HepG2 (cell line): ENCODE results near the gene HOXB6.

ENCODE experiments used
- ETV5 ChIP-seq: IDR thresholded peaks from 2 replicates; pipeline ENCODE4 v1.6.1; 2018; ENCODE audit warnings: missing biosample characterization, missing genetic modification reagents, inconsistent platforms, borderline replicate concordance
- MEF2D ChIP-seq: sonication (generic); formaldehyde crosslinking; IDR thresholded peaks from 2 replicates; pipeline ENCODE4 v1.5.1; 2020; ENCODE audit warnings: mild to moderate bottlenecking, missing genetic modification reagents
- MIXL1 ChIP-seq: IDR thresholded peaks from 2 replicates; pipeline ENCODE4 v1.6.1; 2016
- MYC ChIP-seq: sonication (generic); formaldehyde crosslinking; IDR thresholded peaks from 2 replicates; pipeline ENCODE4 v1.9.0; 2021; ENCODE audit warnings: missing genetic modification reagents, borderline replicate concordance
- SMAD3 ChIP-seq: sonication (generic); formaldehyde crosslinking; IDR thresholded peaks from 2 replicates; pipeline ENCODE4 v1.4.0; 2020; ENCODE audit warnings: missing genetic modification reagents
- TBL1XR1 ChIP-seq: fragments of 150-350 bp; IDR thresholded peaks from 2 replicates; pipeline ENCODE4 v1.6.1; 2014; ENCODE audit warnings: borderline replicate concordance, low read length; ENCODE audit not compliant: partially characterized antibody
- ZNF761 ChIP-seq: sonication (generic); formaldehyde crosslinking; conservative IDR thresholded peaks from 2 replicates; pipeline ENCODE4 v1.4.0; 2020; ENCODE audit warnings: mild to moderate bottlenecking, missing genetic modification reagents
- ZNF773 ChIP-seq: sonication (generic); formaldehyde crosslinking; IDR thresholded peaks from 2 replicates; pipeline ENCODE4 v1.4.0; 2020; ENCODE audit warnings: missing genetic modification reagents, borderline replicate concordance
- TF ChIP-seq, protein P1 (sequence below): sonication (generic); formaldehyde crosslinking; IDR thresholded peaks from 2 replicates; pipeline ENCODE4 v1.5.0; 2020; ENCODE audit warnings: mild to moderate bottlenecking, missing genetic modification reagents, moderate library complexity
- TF ChIP-seq, protein P2 (sequence below): sonication (generic); formaldehyde crosslinking; IDR thresholded peaks from 2 replicates; pipeline ENCODE4 v1.4.0; 2020; ENCODE audit warnings: low read depth, missing genetic modification reagents
- TF ChIP-seq, protein P3 (sequence below): sonication (generic); formaldehyde crosslinking; IDR thresholded peaks from 2 replicates; pipeline ENCODE4 v1.5.0; 2020; ENCODE audit warnings: mild to moderate bottlenecking, missing genetic modification reagents

DNA sequence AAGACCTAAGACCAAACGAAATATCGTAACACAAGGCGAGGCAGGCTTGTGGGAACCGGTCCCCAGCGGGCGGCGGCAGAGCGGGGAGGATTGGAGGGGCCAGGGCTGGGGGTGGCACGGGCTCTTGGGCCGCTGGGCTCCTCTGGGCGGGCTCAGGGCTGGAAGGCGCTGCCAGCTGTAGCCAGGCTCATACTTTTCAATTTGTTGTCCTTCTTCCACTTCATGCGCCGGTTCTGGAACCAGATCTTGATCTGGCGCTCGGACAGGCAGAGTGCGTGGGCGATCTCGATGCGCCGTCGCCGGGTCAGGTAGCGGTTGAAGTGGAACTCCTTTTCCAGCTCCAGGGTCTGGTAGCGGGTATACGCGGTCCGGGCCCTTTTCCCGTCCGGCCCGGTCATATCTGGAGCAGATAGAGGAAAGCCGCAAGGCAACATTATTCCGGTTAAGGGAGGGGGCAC is 12.7 kb downstream of the HOXB6 start:
- TF ChIP-seq MIXL1 (CRISPR knock-in tag) (no peak), MYC (no peak), TBL1XR1 (no peak), MEF2D (CRISPR knock-in tag) (no peak), SMAD3 (CRISPR knock-in tag) (no peak), ZNF773 (CRISPR knock-in tag) (no peak), ZNF761 (CRISPR knock-in tag) (no peak), ETV5 (CRISPR knock-in tag) (no peak)
- TF ChIP-seq, protein P1, sequence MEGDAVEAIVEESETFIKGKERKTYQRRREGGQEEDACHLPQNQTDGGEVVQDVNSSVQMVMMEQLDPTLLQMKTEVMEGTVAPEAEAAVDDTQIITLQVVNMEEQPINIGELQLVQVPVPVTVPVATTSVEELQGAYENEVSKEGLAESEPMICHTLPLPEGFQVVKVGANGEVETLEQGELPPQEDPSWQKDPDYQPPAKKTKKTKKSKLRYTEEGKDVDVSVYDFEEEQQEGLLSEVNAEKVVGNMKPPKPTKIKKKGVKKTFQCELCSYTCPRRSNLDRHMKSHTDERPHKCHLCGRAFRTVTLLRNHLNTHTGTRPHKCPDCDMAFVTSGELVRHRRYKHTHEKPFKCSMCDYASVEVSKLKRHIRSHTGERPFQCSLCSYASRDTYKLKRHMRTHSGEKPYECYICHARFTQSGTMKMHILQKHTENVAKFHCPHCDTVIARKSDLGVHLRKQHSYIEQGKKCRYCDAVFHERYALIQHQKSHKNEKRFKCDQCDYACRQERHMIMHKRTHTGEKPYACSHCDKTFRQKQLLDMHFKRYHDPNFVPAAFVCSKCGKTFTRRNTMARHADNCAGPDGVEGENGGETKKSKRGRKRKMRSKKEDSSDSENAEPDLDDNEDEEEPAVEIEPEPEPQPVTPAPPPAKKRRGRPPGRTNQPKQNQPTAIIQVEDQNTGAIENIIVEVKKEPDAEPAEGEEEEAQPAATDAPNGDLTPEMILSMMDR (CRISPR knock-in tag): no peak
- TF ChIP-seq, protein P2, sequence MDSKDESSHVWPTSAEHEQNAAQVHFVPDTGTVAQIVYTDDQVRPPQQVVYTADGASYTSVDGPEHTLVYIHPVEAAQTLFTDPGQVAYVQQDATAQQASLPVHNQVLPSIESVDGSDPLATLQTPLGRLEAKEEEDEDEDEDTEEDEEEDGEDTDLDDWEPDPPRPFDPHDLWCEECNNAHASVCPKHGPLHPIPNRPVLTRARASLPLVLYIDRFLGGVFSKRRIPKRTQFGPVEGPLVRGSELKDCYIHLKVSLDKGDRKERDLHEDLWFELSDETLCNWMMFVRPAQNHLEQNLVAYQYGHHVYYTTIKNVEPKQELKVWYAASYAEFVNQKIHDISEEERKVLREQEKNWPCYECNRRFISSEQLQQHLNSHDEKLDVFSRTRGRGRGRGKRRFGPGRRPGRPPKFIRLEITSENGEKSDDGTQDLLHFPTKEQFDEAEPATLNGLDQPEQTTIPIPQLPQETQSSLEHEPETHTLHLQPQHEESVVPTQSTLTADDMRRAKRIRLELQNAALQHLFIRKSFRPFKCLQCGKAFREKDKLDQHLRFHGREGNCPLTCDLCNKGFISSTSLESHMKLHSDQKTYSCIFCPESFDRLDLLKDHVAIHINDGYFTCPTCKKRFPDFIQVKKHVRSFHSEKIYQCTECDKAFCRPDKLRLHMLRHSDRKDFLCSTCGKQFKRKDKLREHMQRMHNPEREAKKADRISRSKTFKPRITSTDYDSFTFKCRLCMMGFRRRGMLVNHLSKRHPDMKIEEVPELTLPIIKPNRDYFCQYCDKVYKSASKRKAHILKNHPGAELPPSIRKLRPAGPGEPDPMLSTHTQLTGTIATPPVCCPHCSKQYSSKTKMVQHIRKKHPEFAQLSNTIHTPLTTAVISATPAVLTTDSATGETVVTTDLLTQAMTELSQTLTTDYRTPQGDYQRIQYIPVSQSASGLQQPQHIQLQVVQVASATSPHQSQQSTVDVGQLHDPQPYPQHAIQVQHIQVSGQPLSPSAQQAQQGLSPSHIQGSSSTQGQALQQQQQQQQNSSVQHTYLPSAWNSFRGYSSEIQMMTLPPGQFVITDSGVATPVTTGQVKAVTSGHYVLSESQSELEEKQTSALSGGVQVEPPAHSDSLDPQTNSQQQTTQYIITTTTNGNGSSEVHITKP: no peak
- TF ChIP-seq, protein P3, sequence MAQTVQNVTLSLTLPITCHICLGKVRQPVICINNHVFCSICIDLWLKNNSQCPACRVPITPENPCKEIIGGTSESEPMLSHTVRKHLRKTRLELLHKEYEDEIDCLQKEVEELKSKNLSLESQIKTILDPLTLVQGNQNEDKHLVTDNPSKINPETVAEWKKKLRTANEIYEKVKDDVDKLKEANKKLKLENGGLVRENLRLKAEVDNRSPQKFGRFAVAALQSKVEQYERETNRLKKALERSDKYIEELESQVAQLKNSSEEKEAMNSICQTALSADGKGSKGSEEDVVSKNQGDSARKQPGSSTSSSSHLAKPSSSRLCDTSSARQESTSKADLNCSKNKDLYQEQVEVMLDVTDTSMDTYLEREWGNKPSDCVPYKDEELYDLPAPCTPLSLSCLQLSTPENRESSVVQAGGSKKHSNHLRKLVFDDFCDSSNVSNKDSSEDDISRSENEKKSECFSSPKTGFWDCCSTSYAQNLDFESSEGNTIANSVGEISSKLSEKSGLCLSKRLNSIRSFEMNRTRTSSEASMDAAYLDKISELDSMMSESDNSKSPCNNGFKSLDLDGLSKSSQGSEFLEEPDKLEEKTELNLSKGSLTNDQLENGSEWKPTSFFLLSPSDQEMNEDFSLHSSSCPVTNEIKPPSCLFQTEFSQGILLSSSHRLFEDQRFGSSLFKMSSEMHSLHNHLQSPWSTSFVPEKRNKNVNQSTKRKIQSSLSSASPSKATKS (CRISPR knock-in tag): no peak
